MM.1S (cell line): Measurements from ENCODE around the gene FRY.

ENCODE experiments used
- EZH2 ChIP-seq: fragments of 300-600 bp; sonication (generic); optimal IDR thresholded peaks from 2 replicates; pipeline ENCODE3; 2017; ENCODE audit warnings: low read depth, mild to moderate bottlenecking, antibody characterized with exemption, low read length, mixed read lengths
- EZH2phosphoT487 ChIP-seq: fragments of 300-600 bp; sonication (generic); IDR thresholded peaks from 2 replicates; pipeline ENCODE4 v1.6.1; 2018; ENCODE audit warnings: antibody characterized with exemption, low read length
- TF ChIP-seq, protein P1 (sequence below): fragments of 300-600 bp; sonication (generic); IDR thresholded peaks from 2 replicates; pipeline ENCODE4 v1.5.1; 2016; ENCODE audit warnings: antibody characterized with exemption, low read length, mixed read lengths

GRCh38 chr13:32086791-32087441, 55.3 kb downstream of the FRY start:
- TF ChIP-seq, protein P1, sequence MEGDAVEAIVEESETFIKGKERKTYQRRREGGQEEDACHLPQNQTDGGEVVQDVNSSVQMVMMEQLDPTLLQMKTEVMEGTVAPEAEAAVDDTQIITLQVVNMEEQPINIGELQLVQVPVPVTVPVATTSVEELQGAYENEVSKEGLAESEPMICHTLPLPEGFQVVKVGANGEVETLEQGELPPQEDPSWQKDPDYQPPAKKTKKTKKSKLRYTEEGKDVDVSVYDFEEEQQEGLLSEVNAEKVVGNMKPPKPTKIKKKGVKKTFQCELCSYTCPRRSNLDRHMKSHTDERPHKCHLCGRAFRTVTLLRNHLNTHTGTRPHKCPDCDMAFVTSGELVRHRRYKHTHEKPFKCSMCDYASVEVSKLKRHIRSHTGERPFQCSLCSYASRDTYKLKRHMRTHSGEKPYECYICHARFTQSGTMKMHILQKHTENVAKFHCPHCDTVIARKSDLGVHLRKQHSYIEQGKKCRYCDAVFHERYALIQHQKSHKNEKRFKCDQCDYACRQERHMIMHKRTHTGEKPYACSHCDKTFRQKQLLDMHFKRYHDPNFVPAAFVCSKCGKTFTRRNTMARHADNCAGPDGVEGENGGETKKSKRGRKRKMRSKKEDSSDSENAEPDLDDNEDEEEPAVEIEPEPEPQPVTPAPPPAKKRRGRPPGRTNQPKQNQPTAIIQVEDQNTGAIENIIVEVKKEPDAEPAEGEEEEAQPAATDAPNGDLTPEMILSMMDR, result no peak
- TF ChIP-seq EZH2phosphoT487, result no peak
- no peak for TF ChIP-seq EZH2
